ENCODE measurements around the gene KRT78.

Gene KRT78

GRCh38 chr12:52811191-52812072 lies 37.4 kb downstream of the KRT78 start:
- Histone ChIP-seq H3K9ac (ENCODE audit: low read length) (no peak overlapping the region), H3K4me2 (ENCODE audit: low read length) (no peak overlapping the region), H3K36me3 (replicated peaks; ENCODE audit: low read depth, low read length) (no peaks in the 10 kb centered on the region), H3K4me3 (ENCODE audit: low read length) (no peak overlapping the region), H3K4me1 (ENCODE audit: low read length) (no peaks in the 10 kb centered on the region), H3K27ac (ENCODE audit: low read length) (no peak overlapping the region), H3K27me3 (ENCODE audit: low read depth, low read length) (peaks cover 13% of the 10 kb centered on the region; the same call in 1 of the 2 replicates), H2AFZ (ENCODE audit: low read depth, low read length) (no peak overlapping the region), H4K20me1 (ENCODE audit: insufficient read depth, low read length) (no peaks in the 10 kb centered on the region), H3K79me2 (ENCODE audit: low read length) (no peaks in the 10 kb centered on the region), H3K9me3 (ENCODE audit: insufficient read depth, low read length) (no peaks in the 10 kb centered on the region)
- no peak for TF ChIP-seq EZH2phosphoT487 (IDR thresholded peaks at IDR 0.05; ENCODE audit: low read depth)
- TF ChIP-seq, protein P1, sequence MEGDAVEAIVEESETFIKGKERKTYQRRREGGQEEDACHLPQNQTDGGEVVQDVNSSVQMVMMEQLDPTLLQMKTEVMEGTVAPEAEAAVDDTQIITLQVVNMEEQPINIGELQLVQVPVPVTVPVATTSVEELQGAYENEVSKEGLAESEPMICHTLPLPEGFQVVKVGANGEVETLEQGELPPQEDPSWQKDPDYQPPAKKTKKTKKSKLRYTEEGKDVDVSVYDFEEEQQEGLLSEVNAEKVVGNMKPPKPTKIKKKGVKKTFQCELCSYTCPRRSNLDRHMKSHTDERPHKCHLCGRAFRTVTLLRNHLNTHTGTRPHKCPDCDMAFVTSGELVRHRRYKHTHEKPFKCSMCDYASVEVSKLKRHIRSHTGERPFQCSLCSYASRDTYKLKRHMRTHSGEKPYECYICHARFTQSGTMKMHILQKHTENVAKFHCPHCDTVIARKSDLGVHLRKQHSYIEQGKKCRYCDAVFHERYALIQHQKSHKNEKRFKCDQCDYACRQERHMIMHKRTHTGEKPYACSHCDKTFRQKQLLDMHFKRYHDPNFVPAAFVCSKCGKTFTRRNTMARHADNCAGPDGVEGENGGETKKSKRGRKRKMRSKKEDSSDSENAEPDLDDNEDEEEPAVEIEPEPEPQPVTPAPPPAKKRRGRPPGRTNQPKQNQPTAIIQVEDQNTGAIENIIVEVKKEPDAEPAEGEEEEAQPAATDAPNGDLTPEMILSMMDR (IDR thresholded peaks at IDR 0.05; ENCODE audit: low read depth, low read length) = no peak

- Histone ChIP-seq H2AFZ (ENCODE audit: low read depth, low read length) (no peak overlapping the region), H3K9ac (ENCODE audit: low read length) (no peak overlapping the region), H3K4me2 (ENCODE audit: low read length) (no peak overlapping the region), H4K20me1 (ENCODE audit: insufficient read depth, low read length) (no peaks in the 10 kb centered on the region), H3K4me3 (ENCODE audit: low read length) (no peak overlapping the region), H3K36me3 (replicated peaks; ENCODE audit: low read depth, low read length) (no peaks in the 10 kb centered on the region), H3K27ac (ENCODE audit: low read length) (no peak overlapping the region), H3K27me3 (ENCODE audit: low read depth, low read length) (peaks cover 13% of the 10 kb centered on the region; the same call in 1 of the 2 replicates), H3K4me1 (ENCODE audit: low read length) (no peaks in the 10 kb centered on the region), H3K9me3 (ENCODE audit: insufficient read depth, low read length) (no peaks in the 10 kb centered on the region), H3K79me2 (ENCODE audit: low read length) (no peaks in the 10 kb centered on the region)
- no peak for TF ChIP-seq EZH2phosphoT487 (IDR thresholded peaks at IDR 0.05; ENCODE audit: low read depth)
- TF ChIP-seq, protein P1 (IDR thresholded peaks at IDR 0.05; ENCODE audit: low read depth, low read length) = no peak
These were observed 38.2 kb downstream of the KRT78 start for GRCh38 chr12:52810554-52810953.

DNA sequence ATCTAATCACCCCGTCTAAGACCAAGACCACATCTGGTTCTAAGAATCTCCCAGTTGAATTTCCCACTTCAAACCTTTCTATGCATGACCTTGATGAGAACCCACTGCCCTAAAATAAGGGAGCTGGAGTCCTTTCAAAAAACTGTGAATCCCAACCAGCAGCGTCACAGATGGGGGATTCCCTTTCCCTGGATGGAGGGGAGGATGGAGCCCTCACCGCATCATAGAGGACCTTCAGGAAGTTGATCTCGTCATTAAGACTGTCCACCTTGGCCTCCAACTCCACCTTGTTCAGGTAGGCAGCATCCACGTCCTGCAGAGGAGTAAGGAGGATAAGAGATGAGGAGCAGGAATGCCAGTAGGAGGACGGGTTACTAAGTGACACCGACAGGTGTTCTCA lies 39.6 kb downstream of the KRT78 start:
- TF ChIP-seq EZH2phosphoT487 (IDR thresholded peaks at IDR 0.05; ENCODE audit: low read depth) = no peak
- TF ChIP-seq, protein P1 (IDR thresholded peaks at IDR 0.05; ENCODE audit: low read depth, low read length) = no peak
- Histone ChIP-seq H3K4me3 (ENCODE audit: low read length) (no peak overlapping the region), H3K9ac (ENCODE audit: low read length) (no peak overlapping the region), H3K79me2 (ENCODE audit: low read length) (no peaks in the 10 kb centered on the region), H3K9me3 (ENCODE audit: insufficient read depth, low read length) (no peaks in the 10 kb centered on the region), H4K20me1 (ENCODE audit: insufficient read depth, low read length) (no peaks in the 10 kb centered on the region), H2AFZ (ENCODE audit: low read depth, low read length) (no peak overlapping the region), H3K36me3 (replicated peaks; ENCODE audit: low read depth, low read length) (no peaks in the 10 kb centered on the region), H3K4me2 (ENCODE audit: low read length) (no peak overlapping the region), H3K4me1 (ENCODE audit: low read length) (no peaks in the 10 kb centered on the region), H3K27me3 (ENCODE audit: low read depth, low read length) (peaks cover 13% of the 10 kb centered on the region; the same call in 1 of the 2 replicates), H3K27ac (ENCODE audit: low read length) (no peak overlapping the region)

DNA sequence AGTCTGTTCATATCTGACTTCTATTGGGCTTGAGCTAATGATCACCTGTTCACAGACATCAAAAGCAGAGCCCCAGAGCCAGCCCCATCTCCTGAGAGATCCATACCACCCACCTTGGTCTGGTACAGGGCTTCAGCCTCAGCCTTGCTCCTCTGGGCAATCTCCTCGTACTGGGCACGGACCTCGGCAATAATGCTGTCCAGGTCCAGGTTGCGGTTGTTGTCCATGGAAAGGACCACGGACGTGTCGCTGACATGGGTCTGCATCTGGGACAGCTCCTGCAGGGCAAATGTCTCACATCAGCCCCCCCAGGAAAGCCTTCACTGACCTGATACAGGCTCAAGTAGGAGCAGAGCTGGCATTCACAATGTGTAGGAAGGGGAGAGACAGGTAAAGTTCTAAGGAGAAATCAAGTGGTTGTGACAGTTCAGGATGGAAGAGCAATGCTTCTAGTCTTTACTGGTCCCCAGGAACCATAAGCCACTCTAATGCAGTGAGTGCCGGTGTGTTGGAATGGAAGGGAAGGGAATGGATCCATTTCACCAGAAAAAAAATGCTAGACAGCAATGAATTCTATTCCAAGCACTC lies 40.1 kb downstream of the KRT78 start:
- Histone ChIP-seq H4K20me1 (ENCODE audit: insufficient read depth, low read length) (no peaks in the 10 kb centered on the region), H3K9ac (ENCODE audit: low read length) (no peak overlapping the region), H3K27ac (ENCODE audit: low read length) (no peak overlapping the region), H3K36me3 (replicated peaks; ENCODE audit: low read depth, low read length) (no peaks in the 10 kb centered on the region), H2AFZ (ENCODE audit: low read depth, low read length) (no peak overlapping the region), H3K4me3 (ENCODE audit: low read length) (no peak overlapping the region), H3K4me1 (ENCODE audit: low read length) (no peaks in the 10 kb centered on the region), H3K79me2 (ENCODE audit: low read length) (no peaks in the 10 kb centered on the region), H3K4me2 (ENCODE audit: low read length) (no peak overlapping the region), H3K9me3 (ENCODE audit: insufficient read depth, low read length) (no peaks in the 10 kb centered on the region), H3K27me3 (ENCODE audit: low read depth, low read length) (peaks cover 16% of the 10 kb centered on the region; the same call in 1 of the 2 replicates)
- no peak for TF ChIP-seq EZH2phosphoT487 (IDR thresholded peaks at IDR 0.05; ENCODE audit: low read depth)
- TF ChIP-seq, protein P1 (IDR thresholded peaks at IDR 0.05; ENCODE audit: low read depth, low read length) = no peak
